ENCODE measurements around the gene TRPV2.

Gene TRPV2

DNA sequence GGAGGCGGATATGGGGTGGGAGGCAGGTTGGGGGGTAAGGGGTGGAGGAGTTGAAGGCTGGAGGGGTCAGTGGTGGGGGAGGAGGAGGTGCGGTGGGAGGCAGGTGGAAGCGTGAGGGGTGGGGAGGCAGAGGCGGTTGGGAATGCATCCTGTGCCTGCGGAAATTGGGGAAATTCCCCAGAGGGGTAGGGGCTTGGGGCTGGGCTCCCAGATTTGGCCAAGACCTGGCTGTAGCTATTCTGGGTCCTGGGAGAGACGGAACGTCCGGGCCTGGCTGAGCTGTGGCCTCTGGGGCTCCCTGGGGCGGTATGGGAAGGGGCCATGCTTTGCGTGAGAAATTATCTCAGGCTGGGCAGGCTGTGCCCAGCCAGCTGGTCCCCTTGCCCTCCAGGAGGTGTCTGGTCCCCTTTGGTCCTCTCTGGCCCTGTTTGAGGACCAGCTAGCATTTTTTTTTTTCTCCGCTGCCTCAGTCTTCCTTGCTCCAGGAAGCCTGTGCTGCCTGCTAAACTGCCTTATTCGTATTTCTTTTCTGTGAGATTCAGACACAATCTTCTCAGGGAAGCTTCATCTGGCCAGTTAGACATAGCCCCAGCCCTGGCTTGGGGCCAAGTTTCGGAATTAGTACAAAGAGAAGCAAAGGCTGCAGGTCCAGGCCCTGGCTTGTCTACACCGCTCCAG, 7.3 kb upstream of the TRPV2 start:
- no peak for DNase-seq

DNA sequence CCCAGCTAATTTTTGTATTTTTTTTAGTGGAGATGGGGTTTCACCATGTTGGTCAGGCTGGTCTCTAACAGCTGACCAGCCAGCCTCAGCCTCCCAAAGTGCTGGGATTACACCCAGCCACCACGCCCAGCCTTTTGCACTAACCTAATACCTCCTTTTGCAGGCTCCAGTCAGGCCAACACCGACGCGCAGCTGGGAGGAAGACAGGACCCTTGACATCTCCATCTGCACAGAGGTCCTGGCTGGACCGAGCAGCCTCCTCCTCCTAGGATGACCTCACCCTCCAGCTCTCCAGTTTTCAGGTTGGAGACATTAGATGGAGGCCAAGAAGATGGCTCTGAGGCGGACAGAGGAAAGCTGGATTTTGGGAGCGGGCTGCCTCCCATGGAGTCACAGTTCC, 2.0 kb downstream of the TRPV2 start:
- no peak for DNase-seq

DNA sequence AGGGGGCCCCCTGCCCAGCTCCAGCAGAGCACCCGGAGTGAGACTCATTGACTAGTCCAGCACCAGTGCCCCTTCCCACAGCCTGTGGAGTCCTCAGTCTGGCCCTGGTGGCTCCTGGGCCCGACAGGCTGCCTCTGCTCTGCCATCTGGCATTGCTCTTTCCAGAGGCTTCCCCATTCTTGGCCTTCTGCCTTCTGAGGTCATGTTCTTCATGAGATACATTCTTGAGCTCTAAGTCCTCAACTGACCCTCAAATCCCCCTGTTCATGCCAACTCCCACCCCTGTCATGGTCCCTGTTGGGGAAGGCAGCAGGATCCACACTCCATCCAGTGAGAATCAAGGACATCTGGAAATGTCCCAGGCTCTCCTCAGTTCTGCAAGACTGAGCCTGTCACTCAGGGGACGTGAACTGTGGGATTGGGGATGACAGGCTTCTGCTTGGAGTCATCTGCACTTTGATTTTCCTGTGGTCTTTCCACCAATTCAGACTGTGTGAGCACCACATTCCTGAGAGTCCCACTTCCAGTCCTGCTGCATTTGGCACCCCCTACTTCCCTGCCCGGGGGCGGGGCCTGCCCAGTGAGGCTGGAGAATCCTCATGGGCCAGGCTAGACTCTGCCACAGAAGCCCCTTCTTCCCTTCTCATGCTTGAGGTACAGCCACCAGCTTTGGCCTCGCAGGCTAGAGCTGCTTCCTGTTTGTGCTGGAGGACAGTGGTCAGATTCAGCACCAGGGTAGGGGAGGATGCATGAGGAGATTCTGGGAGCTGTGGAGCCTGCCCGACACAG, 2.7 kb downstream of the TRPV2 start:
- DNase-seq: no peak

DNA sequence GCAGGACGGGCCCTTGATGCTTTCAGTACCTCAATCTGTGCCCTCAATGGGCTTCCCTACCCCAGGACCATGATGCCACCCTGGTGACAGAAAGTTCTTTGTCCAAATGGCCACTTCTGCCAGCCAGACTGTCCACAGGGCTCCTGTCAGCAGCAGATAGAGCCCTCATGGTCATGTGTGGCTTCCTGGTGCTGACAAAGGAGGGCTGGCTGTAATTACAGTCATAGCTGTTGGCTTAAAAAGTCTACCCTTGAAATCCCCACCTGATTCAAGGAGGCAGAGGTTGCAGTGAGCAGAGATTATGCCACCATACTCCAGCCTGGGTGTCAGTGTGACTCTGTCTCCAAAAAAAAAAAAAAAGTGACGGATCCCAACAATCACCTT, 3.3 kb downstream of the TRPV2 start:
- DNase-seq: no peak

DNA sequence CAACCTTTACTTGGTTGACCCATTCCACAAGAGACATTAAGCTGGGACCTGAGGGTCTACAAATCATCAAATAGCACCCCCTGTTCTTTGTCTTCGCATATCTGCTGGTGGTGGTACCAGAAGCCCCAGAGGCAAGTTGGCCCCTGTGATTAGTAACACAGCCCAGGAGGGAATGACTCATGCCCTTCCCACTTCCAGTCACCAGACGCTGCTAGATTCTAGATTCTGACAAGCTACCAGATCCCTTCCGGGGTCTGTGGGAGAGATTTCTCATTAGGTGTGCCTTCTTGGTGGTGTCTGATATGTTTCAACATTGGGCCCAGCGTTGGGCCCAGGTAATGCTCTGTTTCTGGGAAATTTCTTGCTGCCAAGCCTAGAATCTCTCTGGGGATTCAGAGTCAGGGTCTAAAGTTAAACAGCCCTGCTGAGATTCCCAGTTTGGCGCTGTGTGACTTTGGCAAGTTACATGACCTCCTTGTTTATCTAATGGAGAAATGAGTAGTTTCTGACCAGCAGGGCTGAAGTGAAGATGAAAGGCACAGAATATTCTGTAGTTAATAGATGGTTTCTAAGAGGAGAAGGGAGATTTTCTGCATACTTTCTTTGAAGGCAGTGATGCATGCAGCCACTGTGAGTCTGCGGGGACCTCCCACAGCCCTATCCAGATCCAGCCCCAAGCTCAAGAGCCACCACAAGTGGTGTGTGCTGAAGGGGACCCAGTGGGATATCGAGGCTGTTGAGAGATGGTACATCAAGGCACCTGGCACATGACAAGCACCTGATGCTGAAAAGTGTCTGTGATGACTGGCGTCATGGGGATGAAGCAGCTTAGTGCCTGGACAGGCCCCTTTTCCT, 3.9 kb downstream of the TRPV2 start:
- DNase-seq: peak; percentile 78

DNA sequence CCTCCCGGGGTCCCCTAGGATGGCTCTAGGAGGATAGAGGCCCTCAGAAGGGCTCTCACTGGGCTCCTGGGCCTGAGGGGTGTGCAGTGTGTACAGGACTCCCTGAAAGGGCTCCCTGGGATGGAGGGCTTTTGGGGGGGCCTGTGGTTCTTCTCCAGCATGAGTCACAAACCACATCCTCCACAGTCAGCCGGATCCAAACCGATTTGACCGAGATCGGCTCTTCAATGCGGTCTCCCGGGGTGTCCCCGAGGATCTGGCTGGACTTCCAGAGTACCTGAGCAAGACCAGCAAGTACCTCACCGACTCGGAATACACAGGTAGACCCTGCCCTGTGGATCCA, 4.5 kb downstream of the TRPV2 start:
- peak; percentile 76 for DNase-seq

DNA sequence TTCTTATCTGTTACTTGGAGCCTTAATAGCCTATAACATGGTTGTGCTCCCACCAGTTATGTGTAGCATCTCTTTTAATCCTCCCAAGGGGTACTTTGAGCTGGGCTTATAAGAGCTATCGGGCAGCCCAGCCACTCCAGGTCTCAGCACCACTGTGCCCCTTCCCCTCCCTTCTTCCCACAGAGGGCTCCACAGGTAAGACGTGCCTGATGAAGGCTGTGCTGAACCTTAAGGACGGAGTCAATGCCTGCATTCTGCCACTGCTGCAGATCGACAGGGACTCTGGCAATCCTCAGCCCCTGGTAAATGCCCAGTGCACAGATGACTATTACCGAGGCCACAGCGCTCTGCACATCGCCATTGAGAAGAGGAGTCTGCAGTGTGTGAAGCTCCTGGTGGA, 7.0 kb downstream of the TRPV2 start:
- no peak for DNase-seq

DNA sequence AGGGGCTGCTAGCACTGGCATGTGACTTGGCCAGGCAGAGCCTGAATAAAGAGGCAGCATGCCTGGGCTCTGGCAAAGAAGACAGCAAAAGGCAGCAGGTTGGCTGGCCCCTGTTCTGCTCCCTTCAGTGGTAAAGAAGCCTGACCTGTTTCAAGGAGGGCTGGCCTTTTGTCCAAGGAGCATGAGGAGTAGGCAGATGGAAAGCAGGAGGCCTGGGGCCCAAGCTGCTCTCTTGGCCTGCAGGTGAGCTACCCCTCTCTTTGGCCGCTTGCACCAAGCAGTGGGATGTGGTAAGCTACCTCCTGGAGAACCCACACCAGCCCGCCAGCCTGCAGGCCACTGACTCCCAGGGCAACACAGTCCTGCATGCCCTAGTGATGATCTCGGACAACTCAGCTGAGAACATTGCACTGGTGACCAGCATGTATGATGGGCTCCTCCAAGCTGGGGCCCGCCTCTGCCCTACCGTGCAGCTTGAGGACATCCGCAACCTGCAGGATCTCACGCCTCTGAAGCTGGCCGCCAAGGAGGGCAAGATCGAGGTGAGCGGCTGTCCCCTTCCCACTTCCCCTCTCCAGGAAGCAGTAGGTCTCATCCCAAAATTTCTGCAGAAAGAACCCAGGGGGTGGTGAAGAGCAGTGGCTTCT, 8.0 kb downstream of the TRPV2 start:
- no peak for DNase-seq

DNA sequence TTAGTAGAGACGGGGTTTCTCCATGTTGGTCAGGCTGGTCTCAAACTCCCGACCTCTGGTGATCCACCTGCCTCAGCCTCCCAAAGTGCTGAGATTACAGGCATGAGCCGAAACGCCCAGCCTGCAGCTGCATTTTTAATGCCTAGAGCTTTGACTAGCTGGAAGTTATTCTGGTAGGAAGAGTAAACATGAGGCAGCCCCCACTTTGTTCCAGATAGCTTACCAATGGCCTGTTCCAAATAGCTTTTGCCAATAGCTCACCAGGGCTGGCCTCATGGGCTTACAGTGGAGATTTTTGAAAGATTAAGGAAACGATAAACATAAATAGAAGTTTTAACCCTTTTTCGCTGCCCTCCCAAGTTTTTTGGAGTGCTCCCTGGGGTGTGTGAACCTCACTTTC, 9.8 kb downstream of the TRPV2 start:
- DNase-seq: no peak

DNA sequence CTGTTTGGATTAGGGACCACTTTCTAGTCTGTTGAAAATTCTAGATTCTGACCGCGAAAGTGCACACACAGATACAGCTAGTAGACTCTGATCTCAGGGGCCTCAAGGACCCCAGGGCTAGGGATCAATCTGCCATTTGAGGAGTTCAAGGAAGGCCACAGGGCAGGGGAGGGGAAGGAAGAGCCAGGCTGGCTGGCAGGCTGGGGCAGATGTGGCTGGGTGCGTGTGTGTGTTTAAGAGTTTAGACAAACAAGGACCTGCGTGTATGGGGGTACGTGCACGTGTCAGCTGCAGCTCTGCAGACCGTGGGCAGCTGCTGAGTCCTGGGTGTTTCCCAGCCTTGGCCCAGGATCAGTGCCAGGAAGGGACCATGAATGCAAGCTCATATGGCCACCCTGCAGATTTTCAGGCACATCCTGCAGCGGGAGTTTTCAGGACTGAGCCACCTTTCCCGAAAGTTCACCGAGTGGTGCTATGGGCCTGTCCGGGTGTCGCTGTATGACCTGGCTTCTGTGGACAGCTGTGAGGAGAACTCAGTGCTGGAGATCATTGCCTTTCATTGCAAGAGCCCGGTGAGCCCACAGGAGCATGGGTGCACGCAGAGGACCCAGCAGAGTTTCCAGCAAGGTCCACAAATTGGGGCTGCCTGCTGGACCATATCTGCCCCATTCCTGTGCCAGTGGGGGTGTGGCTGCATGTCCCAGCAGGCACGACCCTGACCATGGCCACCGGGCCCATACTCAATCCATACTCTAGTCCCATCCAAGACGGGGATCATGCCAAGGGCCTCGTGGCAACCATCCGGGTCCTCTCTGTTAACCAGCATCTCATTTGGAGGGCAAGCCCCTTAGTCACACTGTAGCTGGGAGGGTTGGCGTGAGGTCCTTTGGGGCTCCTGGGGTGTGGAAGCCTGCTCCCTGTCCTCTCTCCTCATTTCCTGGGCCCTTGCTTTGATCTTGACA, 10.6 kb downstream of the TRPV2 start:
- no peak for DNase-seq

DNA sequence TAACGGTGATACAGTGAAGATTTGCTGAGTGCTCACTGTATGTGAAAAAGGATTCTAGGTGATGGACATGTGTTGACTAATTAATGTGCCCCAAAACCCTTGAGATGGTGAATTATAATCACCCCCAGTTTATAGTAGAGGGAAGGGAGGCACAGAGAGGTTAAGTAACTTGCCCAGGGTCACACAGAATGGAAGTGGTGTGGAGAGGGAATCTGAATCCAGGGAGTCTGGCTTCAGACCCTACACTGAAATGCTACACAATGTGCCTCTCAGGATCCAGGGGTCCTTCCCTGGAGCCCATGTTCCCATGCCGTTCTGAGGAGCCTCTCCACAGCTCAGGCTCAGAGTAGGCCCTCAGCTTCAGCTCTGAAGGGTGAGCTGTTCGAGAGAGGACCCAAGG, 11.6 kb downstream of the TRPV2 start:
- no peak for DNase-seq

DNA sequence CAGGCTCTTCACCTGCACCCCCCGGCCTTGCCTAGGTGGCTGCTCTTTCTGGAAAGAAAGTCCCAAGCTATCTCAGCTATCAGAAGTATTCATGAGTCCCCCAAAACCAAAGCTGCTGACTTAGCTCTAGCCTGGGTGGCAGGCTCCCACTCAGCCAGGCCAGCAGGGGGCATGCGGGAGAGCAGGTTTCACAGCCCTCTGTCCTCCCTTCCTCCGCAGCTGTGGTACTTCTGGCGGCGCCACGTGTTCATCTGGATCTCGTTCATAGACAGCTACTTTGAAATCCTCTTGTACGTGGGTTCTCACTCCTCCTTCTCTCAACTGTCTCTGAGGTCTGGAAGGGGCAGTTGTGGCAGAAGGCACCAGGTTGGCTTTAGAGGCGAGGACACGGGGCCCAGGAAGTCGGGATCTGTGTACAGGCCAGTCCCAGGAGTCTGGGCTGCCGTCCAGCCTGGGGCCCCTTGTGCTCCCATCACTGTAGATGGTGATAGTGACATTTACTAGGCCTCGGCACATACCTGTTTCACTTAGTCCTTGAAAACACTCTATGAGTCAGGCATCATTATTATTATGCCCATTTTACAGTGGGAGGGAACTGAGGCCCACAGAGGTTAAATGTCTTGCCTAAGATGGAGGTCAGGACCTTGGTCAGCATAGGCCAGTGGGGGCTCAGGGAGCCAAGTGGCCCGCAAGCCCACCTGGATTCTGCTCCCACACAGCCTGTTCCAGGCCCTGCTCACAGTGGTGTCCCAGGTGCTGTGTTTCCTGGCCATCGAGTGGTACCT, 12.9 kb downstream of the TRPV2 start:
- no peak for DNase-seq

DNA sequence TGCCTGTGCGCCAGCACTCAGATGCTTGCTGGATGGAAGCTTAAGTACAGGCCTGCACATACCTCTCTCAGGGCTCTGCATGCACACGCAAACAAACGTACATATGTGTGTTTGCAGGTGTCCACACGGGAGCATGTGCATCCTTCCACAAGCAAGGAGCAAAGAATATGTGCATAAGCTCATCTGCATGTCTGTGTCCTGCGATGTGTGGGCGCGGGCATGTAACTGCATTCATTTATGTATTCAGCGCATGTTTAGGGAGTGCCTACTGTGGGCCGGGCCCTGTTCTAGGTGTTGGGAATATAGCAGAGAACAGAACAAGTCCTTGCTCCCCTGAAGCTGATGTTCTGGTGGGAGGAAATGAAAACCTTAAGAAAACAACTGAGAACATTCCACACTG, 13.7 kb downstream of the TRPV2 start:
- no peak for DNase-seq

DNA sequence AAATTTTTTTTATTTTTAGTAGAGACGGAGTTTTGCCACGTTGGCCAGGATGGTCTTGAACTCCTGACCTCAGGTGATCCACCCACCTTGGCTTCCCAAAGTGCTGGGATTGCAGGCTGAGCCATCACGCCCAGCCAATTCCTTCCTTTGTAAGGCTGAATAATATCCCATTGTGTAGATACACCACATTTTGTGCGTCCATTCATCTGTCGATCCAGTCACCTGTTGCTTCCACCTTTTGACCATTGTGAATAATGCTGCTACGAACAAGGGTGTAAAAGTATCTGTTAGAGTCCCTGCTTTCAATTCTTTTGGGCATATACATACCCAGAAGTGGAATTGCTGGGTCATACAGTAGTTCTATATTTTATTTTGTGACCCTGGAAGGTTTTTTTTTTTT, 15.3 kb downstream of the TRPV2 start:
- DNase-seq: no peak

DNA sequence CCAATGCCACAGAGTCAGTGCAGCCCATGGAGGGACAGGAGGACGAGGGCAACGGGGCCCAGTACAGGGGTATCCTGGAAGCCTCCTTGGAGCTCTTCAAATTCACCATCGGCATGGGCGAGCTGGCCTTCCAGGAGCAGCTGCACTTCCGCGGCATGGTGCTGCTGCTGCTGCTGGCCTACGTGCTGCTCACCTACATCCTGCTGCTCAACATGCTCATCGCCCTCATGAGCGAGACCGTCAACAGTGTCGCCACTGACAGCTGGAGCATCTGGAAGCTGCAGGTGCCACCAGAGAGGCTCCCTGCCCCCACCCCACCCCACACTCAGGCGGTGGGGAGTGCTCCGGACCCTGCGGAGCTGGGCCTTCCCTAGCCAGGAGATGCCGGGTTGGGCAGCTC, 16.6 kb downstream of the TRPV2 start:
- no peak for DNase-seq

DNA sequence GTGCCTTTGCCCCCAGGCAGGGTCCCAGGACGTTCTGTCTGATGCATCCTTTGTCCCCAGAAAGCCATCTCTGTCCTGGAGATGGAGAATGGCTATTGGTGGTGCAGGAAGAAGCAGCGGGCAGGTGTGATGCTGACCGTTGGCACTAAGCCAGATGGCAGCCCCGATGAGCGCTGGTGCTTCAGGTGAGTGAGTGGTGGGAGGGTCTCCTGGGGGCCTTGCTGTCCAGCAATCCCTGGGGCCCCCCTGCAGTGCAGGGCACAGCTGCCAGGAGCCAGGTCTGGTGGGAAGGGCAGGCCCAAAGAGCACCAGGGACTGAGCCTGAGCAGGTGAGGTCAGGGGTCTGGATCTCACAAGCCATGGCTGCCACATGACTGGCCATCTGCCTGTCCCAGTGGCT, 18.1 kb downstream of the TRPV2 start:
- DNase-seq: no peak

DNA sequence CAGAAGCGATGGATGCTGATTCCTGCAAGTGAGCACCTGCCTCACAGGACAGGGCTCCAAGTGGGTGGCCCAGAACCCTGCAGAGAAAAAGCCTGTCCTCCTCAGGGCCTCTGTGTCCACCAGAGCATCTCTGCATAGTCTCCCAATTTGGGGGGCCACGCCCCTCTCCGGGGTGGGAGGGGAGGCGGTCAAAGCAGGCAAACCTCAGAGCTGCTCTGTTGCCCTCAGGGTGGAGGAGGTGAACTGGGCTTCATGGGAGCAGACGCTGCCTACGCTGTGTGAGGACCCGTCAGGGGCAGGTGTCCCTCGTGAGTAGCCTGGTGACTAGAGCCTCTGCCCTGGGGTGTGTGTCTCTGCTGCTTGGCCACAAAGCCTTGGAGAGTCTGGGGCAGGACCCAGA, 19.3 kb downstream of the TRPV2 start:
- no peak for DNase-seq

DNA sequence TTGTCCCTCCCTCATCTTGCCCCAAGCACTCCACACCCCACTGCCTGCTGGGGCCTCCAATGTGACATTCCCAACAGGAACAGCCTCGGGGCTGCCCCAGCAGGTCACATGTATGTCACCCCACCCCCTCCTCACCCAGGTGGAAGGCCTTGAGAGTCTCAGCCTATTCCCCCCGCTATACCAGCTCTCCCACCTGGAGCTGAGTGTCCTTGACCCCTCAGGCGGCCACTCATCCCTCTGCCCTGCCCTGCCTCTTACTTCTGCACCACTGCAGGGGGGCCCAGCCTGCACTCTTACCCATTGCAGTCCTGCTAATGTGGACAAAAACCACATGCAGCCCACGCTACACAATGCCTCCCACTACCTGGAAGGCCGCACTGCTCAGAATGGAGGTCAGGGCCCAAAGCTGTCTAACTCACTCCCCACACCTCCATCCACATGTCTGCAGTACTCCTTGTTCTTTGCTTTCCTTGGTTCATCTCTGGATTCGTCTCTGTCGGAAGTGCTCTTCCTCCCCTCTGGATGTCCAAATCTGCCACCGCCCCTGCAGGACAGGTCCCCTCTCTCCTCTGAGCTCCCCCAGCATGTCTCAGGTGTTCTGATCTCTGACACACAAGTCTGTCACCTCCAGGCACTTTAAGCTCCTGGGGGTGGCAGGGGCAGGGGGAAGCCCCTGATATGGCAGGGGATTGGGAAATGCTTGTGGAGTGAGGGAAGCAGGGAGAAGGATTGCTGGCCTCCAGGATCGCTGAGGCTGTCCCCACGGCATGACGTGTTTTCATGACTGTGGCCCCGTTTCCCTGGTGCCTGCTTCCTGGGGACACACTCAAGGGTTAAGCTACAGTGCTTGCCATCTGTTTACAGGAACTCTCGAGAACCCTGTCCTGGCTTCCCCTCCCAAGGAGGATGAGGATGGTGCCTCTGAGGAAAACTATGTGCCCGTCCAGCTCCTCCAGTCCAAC, 20.8 kb downstream of the TRPV2 start:
- DNase-seq: no peak

DNA sequence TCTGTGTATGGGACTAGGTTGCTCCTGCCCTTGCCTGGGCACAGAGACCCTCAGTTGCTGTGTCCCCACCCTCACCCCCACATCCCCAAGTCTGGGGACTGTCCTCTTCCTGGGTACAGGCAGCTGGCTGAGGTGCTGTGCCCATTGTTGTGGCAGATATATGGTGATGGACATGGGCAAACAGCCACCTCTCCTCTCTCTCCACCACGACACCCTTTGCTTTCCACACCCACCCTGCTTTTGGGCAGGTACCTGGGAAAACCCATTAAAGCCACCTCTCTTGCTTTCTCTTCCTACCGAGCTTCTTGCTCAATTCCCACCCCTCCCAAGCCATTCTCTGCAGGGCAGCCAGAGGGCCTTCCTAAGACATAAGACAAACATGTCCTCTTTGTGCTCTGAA, 21.7 kb downstream of the TRPV2 start:
- no peak for DNase-seq

DNA sequence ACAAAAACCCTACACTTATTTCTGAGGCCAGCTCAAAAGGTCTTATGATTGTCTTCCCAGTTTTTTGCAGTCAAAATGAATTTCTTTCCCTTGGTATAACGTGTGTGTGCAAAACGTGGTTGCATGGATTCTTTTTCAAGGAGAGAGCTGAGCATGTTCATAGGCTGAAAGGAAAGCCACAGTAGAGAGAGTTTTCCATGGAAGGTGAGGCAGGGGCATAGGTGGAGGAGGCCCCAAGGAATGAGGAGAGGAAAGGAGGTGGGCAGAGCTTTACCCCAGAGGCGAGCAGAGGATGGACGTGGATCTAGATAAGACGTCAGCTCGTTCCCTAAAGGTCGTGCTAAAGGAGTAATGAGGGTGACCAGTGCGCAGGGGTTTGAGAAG, 22.8 kb downstream of the TRPV2 start:
- DNase-seq: no peak
